MM.1S (cell line): ENCODE data around the gene TTC27.

Source experiments
- EZH2 ChIP-seq: fragments of 300-600 bp; sonication (generic); optimal IDR thresholded peaks from 2 replicates; pipeline ENCODE3; 2017; ENCODE audit warnings: low read depth, mild to moderate bottlenecking, antibody characterized with exemption, low read length, mixed read lengths
- EZH2phosphoT487 ChIP-seq: fragments of 300-600 bp; sonication (generic); IDR thresholded peaks from 2 replicates; pipeline ENCODE4 v1.6.1; 2018; ENCODE audit warnings: antibody characterized with exemption, low read length
- TF ChIP-seq, protein P1 (sequence below): fragments of 300-600 bp; sonication (generic); IDR thresholded peaks from 2 replicates; pipeline ENCODE4 v1.5.1; 2016; ENCODE audit warnings: antibody characterized with exemption, low read length, mixed read lengths

DNA sequence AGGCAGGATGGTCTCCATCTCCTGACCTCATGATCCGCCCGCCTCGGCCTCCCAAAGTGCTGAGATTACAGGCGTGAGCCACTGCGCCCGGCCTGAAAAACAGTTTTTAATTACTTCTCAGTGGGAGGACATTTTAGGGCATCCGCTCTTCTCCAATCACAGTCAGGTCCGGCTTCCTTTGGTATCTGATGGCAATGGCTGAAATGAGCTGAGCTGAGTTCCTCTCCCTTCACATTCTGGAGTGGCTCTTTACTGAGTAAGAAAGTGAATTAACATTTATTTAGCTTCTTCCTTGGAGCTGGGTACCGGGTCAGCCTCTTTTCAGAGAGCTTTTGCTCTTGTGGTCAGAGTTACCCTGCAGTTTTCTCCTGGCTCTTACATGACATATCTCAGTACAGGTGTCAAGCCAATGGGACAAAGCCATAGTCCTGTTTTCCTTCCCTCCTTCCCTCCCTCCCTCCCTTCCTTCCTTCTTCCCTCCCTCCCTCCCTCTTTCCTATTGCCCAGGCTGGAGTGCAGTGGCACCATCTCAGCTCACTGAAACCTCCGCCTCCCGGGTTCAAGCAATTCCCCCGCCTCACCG, 1.1 kb upstream of the TTC27 start:
- TF ChIP-seq, protein P1, sequence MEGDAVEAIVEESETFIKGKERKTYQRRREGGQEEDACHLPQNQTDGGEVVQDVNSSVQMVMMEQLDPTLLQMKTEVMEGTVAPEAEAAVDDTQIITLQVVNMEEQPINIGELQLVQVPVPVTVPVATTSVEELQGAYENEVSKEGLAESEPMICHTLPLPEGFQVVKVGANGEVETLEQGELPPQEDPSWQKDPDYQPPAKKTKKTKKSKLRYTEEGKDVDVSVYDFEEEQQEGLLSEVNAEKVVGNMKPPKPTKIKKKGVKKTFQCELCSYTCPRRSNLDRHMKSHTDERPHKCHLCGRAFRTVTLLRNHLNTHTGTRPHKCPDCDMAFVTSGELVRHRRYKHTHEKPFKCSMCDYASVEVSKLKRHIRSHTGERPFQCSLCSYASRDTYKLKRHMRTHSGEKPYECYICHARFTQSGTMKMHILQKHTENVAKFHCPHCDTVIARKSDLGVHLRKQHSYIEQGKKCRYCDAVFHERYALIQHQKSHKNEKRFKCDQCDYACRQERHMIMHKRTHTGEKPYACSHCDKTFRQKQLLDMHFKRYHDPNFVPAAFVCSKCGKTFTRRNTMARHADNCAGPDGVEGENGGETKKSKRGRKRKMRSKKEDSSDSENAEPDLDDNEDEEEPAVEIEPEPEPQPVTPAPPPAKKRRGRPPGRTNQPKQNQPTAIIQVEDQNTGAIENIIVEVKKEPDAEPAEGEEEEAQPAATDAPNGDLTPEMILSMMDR: no peak
- no peak for TF ChIP-seq EZH2
- TF ChIP-seq EZH2phosphoT487: no peak
